HG02938 (cell line): ENCODE measurements around the gene BDP1.
"Not testable (repeated sequence)": the region's sequence is repeated elsewhere in the genome, so short reads cannot be mapped to it uniquely, and the experiment has no call there.

ENCODE experiments used
- ATAC-seq: cut with Tn5 transposase; IDR thresholded peaks from one replicate; pipeline ENCODE4 v1.9.1; 2021; ENCODE audit warnings: mild to moderate bottlenecking, moderate library complexity; ENCODE audit not compliant: unreplicated experiment

The BDP1 gene

GRCh38 chr5:71569748-71570509, 114.5 kb downstream of the BDP1 start:
- no peak for ATAC-seq

DNA sequence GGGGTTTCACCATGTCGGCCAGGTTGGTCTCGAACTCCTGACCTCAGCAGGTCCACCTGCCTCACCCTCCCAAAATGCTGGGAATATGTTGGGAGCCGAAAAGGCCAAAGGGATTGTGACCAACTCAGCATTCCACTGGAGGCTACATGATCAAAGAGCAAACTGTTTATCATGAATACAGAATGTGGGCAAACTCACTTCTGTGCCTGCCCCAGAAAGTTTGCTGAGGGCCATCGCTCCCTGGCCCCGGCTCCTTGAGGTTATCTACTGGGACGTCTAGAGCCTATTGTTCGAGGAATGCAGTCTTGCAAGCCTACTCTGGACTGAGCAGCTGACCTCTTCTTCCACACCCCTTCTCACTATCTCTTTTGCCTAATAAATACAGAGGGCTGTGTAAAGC, 116.4 kb downstream of the BDP1 start:
- ATAC-seq: not testable (repeated sequence)

- no peak for ATAC-seq
These were observed 118.1 kb downstream of the BDP1 start for GRCh38 chr5:71573591-71573990.

DNA sequence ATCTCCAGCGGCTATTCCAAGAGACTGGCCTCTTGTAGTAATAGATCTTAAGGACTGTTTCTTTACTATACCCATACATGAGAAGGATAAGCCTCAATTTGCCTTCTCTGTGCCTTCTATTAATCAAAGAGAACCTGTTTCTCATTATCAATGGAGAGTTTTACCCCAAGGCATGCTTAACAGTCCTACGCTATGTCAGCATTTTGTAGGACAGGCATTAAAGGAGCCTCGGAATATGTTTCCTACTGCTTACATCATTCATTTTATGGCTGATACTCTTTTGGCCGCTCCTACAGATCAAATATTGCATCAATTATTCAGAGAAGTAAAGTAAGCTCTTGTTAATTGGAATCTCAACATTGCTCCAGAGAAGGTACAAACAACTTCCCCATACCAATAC, 120.1 kb downstream of the BDP1 start:
- ATAC-seq: not testable (repeated sequence)

DNA sequence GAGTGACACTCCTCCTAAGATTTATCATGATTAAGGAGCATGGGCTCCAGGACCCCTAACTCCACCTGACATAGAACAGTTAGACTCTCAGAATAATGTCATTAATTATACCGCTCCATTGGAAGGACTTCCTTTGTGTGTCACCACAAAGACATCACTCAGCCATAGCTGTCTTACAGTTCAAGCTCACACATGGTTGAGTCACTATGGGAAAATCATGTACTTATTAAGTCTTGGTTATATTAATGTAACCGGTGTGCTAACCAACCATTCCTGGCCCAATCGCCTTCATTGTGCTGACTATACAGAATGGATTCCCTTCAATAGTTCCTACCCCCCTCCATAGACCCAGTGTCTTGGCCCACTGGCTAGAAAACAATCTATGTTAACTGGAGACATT, 120.8 kb downstream of the BDP1 start:
- no peak for ATAC-seq

- ATAC-seq: not testable (repeated sequence)
These were observed 122.4 kb downstream of the BDP1 start for GRCh38 chr5:71577839-71578238.

DNA sequence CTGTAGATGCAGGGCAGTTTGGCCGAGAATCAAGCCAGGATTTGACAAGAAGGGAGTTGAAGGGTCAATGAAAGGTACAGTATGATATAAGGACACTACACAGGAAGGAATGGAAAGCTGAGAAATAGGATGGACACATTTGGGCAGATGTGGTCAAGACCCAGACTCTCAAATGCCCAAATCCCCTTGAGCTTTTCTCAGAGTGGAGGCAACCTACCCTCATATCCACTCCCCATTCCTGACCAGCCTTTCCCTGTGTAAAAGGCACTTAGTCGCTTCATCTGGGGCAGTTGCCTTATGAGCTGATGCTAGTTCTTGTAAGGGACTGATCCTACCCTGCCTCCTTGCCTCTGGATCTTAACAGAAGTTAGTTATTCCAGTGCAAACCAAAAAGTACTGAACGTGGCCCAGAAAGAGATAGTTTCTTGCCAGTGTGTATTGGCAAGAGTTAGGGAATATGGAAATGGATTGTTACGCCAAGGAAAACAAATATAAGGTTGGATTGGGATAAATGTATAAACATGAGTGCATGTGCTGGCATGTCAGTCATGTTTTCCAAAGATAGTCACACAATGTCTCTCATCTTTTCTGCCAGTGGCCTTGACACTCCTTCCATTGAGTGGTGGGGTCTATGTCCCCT, 127.6 kb downstream of the BDP1 start:
- no peak for ATAC-seq

DNA sequence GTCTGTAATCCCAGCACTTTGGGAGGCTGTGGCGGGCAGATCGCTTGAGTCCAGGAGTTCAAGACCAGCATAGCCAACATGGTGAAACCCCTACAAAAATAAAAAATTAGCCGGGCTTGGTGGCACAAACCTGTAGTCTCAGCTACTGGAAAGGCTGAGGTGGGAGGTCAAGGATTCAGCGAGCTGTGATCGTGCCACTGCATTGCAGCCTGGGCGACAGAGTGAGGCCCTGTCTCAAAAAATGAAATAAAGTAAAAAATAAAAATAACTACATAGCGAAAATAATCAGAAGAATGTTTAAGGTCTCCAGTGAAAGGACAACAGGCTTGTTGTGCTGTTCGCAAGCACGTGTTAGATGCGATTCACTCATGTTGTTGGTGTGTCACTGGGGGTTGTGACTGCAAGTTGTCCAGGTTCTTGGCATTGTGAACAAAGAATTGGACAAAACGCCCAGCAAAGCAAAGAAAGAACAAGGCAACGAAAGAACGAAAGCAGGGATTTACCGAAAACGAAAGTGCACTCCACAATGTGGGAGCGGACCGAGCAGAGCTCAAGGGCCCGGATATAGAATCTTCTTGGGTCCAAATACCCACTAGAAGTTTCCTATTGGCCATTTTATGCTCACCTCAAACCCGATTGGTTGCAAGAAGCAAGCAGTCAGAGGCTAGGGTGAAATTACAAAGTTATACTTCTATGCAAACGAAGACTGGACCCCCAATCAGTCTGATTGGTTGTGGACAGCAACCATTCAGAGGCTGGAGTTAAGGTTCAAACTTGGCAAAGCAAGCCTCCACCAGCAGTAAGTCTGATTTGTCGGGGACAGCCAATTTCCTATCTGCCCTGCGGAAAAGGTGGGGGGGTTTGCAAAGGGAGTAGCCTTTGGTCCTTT, 130.8 kb downstream of the BDP1 start:
- ATAC-seq: peak; percentile 9

DNA sequence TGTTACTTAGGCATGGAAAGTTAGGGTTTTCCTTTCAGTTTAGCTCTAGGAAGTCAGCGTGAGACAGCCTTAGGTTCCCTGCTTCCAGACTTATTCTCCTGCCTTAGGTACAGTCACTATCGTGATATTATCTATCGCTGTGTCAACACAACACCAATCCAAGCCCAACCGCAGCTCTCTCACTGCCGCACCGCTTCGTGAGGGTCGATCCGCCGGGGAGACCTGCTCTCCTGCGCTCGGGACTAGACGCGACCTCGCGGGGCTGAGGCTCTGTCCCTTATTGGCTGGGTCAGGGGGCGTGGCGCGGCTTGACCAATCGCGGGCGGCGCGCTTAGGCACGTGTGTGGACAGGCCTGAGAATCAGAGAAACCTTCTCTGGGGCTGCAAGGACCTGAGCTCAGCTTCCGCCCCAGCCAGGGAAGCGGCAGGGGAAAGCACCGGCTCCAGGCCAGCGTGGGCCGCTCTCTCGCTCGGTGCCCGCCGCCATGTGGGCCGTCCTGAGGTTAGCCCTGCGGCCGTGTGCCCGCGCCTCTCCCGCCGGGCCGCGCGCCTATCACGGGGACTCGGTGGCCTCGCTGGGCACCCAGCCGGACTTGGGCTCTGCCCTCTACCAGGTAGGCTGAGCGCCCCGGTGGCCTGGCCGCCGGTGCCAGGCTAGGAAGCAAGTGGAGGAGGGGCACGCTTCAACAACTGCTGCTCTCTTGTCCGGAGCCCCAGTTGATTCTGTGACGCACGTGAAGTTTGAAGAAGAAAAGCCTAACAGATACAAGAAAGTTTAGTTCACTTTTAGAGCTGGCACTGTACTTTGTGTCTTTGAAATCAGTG, 131.7 kb downstream of the BDP1 start, which contains the start of gene MCCC2:
Gene MCCC2, plus strand, starts transcription at position 400 of the 825 bp plus-strand sequence. Its CDS starts 86 bp downstream, at position 486.
- peak; percentile 97 for ATAC-seq

DNA sequence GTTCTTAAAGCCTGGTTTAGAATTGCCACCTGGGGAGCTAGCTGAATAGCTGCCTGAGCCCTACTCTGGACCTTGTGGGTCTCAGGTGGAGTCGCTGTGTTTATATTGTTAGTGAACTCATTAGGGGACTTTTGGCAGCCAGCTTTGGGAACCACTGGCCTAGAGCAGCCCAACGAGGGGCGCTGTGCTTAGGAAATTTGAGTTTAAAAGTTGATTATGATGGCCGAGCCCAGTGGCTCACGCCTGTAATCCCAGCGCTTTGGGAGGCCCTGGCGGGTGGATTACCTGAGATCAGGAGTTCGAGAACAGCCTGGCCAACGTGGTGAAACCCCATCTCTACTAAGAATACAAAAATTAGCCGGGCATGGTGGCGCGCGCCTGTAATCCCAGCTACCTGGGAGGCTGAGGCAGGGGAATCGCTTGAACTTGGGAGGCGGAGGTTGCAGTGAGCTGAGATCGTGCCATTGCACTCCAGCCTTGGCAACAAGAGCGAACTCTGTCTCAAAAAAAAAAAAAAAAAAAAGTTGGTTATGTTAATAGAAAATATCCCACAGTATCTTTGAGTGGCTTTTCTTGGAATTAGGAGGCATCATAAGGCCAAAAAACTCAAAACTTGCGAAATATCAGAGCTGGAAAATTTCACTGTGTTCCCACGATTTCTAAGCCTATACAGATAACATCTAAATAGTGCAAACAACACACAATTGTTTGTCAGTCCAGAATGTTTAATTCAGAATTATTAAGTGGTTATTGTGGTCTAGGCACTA, 132.5 kb downstream of the BDP1 start:
- ATAC-seq: peak; percentile 1

DNA sequence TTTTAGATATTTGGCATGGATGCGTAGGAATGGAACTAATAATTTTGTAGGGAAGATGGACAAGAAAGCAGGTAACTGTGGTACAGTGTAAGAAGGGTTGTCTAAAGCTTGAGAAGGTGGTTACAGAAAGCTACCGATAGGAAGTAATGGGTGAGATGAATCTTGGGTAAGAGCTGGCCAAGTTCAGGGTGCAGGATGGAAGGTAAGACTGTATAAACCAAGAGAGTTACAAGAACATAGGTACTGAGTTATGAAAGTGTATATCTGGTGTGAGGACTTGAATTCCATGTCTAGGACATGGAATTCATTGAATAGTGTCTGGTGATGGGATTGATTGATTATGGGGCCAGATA, 133.1 kb downstream of the BDP1 start:
- no peak for ATAC-seq

GRCh38 chr5:71589903-71590302, 134.5 kb downstream of the BDP1 start:
- ATAC-seq: no peak

DNA sequence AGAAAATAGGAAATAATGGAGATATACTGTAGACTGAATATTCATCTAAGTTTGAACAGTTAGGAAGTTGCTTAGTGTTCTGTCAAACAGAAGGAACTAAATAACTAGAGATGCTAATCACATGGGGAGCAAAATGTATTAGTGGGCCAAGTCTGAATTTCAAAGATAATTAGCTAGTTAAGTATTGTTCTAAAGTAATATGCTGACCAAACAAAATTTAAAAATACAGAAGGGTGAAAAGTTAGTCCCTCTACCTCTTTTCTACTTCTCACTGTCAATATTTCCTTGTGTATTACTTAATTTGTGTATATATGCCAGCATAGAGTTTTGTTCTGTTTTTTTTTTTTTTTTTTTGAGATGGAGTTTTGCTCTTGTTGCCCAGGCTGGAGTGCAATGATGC, 135.6 kb downstream of the BDP1 start:
- ATAC-seq: no peak

DNA sequence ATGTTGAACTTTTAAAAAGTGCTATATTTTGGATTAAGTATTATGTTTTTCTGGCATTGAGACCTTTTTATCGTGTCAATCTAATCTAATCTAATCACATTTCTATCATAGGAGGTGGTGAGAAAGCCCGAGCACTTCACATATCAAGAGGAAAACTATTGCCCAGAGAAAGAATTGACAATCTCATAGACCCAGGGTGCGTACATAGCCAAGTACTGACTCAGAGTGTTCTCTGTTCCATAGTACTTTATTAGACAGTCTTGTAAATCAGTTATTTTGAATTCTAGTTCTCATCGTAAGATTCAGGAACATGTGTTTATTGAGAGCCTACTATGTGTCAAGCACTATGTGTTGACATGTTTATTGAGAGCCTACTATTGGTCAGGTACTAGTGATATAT, 140.7 kb downstream of the BDP1 start:
- ATAC-seq: no peak

DNA sequence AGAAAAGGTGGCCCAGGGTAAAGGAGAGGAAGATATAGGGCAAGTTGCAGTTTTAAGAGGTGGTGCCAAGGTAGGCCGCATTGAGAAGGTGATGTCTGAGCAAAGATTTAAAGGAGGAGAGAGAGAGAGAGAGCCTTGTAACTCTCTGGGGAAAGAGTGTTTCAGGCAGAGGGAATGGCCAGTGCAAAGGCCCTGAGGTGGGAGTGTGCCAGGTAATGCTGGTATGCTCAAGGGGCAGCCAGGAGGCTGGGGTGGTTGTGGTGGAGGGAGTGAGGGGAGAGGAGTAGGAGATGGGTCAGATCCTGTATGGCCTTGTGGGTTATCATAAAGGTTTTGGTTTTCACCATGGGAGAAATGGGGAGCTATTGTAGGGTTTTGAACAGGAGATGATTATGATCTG, 141.6 kb downstream of the BDP1 start:
- ATAC-seq: no peak

DNA sequence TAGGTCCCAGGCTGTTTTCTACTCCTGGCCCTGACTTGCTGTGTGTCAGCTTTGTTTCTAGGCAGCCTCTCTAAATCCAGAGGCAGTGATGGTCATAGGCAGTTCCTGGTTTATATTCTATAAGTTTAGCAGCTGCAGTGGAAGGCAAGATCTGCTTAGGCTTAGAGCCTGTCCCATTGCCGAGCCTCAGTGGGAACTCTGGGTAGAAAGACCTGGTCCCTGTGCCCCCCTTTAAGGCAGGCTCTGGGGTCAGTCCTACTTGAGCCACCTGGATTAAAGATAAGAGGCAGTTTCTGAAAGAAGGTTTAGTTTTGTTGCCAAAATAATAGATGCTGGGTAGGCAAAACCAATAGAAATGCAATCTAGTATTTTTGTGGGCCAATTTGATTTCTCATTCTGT, 145.3 kb downstream of the BDP1 start:
- no peak for ATAC-seq

- ATAC-seq: peak; percentile 89
These were observed 146.0 kb downstream of the BDP1 start for GRCh38 chr5:71601222-71602026.

GRCh38 chr5:71609916-71610315, 154.5 kb downstream of the BDP1 start:
- not testable (repeated sequence) for ATAC-seq

DNA sequence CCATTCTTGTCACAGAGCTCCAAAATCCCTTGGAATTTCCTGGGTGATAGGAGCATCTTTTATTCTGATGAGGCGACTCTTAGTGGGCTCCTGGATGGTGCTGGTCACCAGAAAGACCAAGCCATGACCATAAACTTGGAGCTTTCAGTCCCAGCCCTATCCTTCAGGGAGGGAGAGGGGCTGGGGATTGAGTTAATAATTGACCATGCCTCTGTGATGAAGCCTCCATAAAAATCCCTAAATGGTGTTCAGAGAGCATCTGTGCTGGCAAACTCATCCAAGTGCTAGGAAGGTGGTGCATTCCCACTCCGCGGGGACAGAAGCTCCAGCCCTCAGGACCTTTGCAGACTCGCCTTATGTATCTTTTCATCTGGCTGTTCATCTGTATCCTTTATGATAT, 160.4 kb downstream of the BDP1 start:
- ATAC-seq: no peak
